ENCODE results near the gene CACNA2D4. TPM values are rescaled to one million over a fixed set of nuclear protein-coding genes. Genes with fewer than 3 reads are reported as not detected.

CACNA2D4 gene
- total RNA-seq, 1 donor = 0.72 TPM

- no peak for TF ChIP-seq CTCF (IDR thresholded peaks at IDR 0.05; ENCODE audit: extremely low read depth, low read depth, low read length)
- no peaks in the 10 kb centered on the region for H3K36me3 ChIP-seq (ENCODE audit: insufficient read depth, low read length)
- H3K79me2 ChIP-seq (ENCODE audit: insufficient read depth, low read length) = no peaks in the 10 kb centered on the region
- H3K4me1 ChIP-seq (ENCODE audit: insufficient read depth, low read length) = no peaks in the 10 kb centered on the region
- H4K20me1 ChIP-seq (ENCODE audit: insufficient read depth, low read length) = no peaks in the 10 kb centered on the region
- H3K4me3 ChIP-seq (ENCODE audit: insufficient read depth, low read length) = no peak overlapping the region
- no peak overlapping the region for H3K27ac ChIP-seq (ENCODE audit: low read depth, low read length)
- no peak for DNase-seq (ENCODE audit: insufficient read length, low spot score, missing footprints)
- H3K9me3 ChIP-seq (ENCODE audit: low read depth, low read length) = no peaks in the 10 kb centered on the region
- no peak overlapping the region for H3K4me2 ChIP-seq (ENCODE audit: insufficient read depth, low read length)
- no peak overlapping the region for H2AFZ ChIP-seq (ENCODE audit: low read length)
- peaks cover 59% of the 10 kb centered on the region for H3K27me3 ChIP-seq (ENCODE audit: insufficient read depth, low read length)
Observed at GRCh38 chr12:1840981-1841425, 77.4 kb downstream of the CACNA2D4 start.

GRCh38 chr12:1839956-1840951 lies 78.2 kb downstream of the CACNA2D4 start:
- Histone ChIP-seq H2AFZ (ENCODE audit: low read length) (no peak overlapping the region), H3K36me3 (ENCODE audit: insufficient read depth, low read length) (no peaks in the 10 kb centered on the region), H3K27ac (ENCODE audit: low read depth, low read length) (no peak overlapping the region), H3K4me1 (ENCODE audit: insufficient read depth, low read length) (no peaks in the 10 kb centered on the region), H3K4me3 (ENCODE audit: insufficient read depth, low read length) (no peak overlapping the region), H3K9me3 (ENCODE audit: low read depth, low read length) (no peaks in the 10 kb centered on the region), H4K20me1 (ENCODE audit: insufficient read depth, low read length) (no peaks in the 10 kb centered on the region), H3K4me2 (ENCODE audit: insufficient read depth, low read length) (no peak overlapping the region), H3K27me3 (ENCODE audit: insufficient read depth, low read length) (peaks cover 52% of the 10 kb centered on the region), H3K79me2 (ENCODE audit: insufficient read depth, low read length) (no peaks in the 10 kb centered on the region)
- peak; percentile 73 for DNase-seq (ENCODE audit: insufficient read length, low spot score, missing footprints)
- no peak for TF ChIP-seq CTCF (IDR thresholded peaks at IDR 0.05; ENCODE audit: extremely low read depth, low read depth, low read length)

GRCh38 chr12:1839464-1839863 lies 79.0 kb downstream of the CACNA2D4 start:
- Histone ChIP-seq H3K4me3 (ENCODE audit: insufficient read depth, low read length) (no peak overlapping the region), H4K20me1 (ENCODE audit: insufficient read depth, low read length) (no peaks in the 10 kb centered on the region), H3K27ac (ENCODE audit: low read depth, low read length) (no peak overlapping the region), H3K79me2 (ENCODE audit: insufficient read depth, low read length) (no peaks in the 10 kb centered on the region), H3K27me3 (ENCODE audit: insufficient read depth, low read length) (peaks cover 45% of the 10 kb centered on the region), H3K4me2 (ENCODE audit: insufficient read depth, low read length) (no peak overlapping the region), H3K36me3 (ENCODE audit: insufficient read depth, low read length) (no peaks in the 10 kb centered on the region), H3K9me3 (ENCODE audit: low read depth, low read length) (no peaks in the 10 kb centered on the region), H2AFZ (ENCODE audit: low read length) (no peak overlapping the region), H3K4me1 (ENCODE audit: insufficient read depth, low read length) (no peaks in the 10 kb centered on the region)
- DNase-seq (ENCODE audit: insufficient read length, low spot score, missing footprints) = peak; percentile 39
- no peak for TF ChIP-seq CTCF (IDR thresholded peaks at IDR 0.05; ENCODE audit: extremely low read depth, low read depth, low read length)

GRCh38 chr12:1838994-1839365 lies 79.5 kb downstream of the CACNA2D4 start:
- Histone ChIP-seq H3K79me2 (ENCODE audit: insufficient read depth, low read length) (no peaks in the 10 kb centered on the region), H2AFZ (ENCODE audit: low read length) (no peak overlapping the region), H4K20me1 (ENCODE audit: insufficient read depth, low read length) (no peaks in the 10 kb centered on the region), H3K36me3 (ENCODE audit: insufficient read depth, low read length) (no peaks in the 10 kb centered on the region), H3K27me3 (ENCODE audit: insufficient read depth, low read length) (peaks cover 40% of the 10 kb centered on the region), H3K27ac (ENCODE audit: low read depth, low read length) (no peak overlapping the region), H3K4me2 (ENCODE audit: insufficient read depth, low read length) (no peak overlapping the region), H3K4me3 (ENCODE audit: insufficient read depth, low read length) (no peak overlapping the region), H3K9me3 (ENCODE audit: low read depth, low read length) (no peaks in the 10 kb centered on the region), H3K4me1 (ENCODE audit: insufficient read depth, low read length) (no peaks in the 10 kb centered on the region)
- TF ChIP-seq CTCF (IDR thresholded peaks at IDR 0.05; ENCODE audit: extremely low read depth, low read depth, low read length) = no peak
- peak; percentile 14 for DNase-seq (ENCODE audit: insufficient read length, low spot score, missing footprints)
